Stimulated activated CD4-positive, alpha-beta T cell treated with anti-CD3 and anti-CD28 coated beads, Interleukin-15, amount 100 ng/mL, for 1 hour (primary cell): Measurements from ENCODE around the gene TENM4.

Source experiments
- DNase-seq, 2 donors: peaks; one replicate each; pipeline ENCODE4 v3.0.0-alpha.2; 2020; ENCODE audit warnings: low read depth in 1 of 2, low spot score in 1 of 2

Gene TENM4

DNA sequence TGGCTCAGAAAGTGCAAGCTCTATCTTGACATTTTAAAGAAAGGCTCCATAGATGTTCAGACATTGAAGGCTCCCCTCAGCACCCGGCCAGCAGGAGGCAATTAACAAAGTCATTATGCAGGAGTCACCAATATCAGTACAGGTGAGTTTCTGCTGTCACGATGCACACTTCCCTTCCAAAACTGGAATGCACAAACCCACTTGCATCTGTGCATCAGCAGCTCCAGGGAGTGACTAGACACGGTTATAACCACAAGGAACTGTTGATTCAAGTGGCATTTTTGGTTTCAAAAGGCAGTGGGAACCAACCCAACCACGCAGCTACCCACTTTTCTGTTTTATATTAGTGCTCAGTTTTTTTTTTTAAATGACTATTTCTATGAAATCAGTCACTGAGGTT, 572.3 kb downstream of the TENM4 start:
- no peak for DNase-seq

DNA sequence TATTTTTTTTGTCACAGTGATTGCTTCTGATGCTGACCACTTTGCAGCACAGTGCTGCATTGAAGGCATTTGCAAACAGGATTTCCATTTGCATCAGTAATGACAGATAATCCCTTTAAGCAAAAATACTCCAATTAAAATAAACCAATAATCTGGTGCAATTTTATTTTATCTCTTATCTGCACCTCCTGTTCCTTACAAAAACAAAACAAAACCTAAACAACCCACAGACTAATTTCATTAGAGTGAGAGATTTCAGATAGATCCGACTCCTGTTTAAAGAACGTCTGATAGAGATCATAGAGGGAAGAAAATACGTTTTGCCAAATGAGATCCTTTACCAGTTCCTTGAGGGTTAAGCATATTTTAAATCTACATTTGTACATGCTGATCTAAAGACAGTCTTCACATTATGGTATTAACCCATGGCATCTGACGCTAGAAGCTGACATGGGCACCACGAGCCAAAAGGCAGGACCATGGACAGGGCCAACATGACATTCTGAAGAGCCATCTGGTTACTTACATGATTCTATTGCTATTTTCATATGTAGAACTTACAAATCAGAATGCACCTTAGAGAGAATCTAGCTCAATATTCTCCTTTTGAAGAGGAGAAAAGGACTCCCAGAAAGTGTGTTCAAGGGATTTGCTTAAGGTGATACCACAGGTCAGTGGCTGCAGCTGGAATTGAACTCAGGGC, 580.0 kb downstream of the TENM4 start:
- no peak for DNase-seq

DNA sequence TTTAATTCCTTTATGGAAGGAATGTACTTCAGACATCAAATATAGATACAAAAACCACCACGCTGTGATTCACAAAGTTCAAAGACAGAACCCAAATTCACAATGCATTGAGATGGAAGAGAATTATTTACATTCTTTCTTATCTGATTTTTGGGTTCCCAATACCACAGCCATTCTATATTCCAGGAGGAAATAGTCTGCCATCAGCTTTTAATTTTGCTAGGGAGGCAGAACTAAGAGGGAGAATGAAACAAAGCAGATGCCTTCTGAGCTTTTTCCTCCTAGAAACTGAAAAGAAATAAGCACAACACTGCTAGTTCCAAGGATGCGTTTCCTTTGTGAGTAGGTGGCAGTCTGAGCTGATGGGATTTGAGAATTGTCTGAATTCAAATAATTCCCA, 583.1 kb downstream of the TENM4 start:
- no peak for DNase-seq

DNA sequence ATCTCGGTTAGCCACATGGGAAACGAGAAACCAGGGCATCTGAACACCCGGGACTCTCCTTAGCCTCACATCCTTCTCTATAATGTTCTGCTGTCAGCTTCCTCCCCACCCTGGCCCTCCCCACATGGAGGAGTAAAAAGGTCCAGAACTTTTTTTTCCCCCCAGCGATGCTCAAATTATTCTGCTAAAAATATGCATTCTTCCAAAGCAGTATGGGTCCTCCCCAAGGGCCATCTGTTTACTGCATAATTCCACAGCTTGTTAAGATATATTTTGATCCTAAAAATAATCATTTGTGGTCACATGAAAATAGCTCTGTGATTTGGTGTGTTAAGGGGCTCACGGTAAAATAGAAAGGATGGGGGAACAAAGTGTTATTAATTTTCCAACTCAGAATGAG, 584.6 kb downstream of the TENM4 start:
- DNase-seq, result no peak

DNA sequence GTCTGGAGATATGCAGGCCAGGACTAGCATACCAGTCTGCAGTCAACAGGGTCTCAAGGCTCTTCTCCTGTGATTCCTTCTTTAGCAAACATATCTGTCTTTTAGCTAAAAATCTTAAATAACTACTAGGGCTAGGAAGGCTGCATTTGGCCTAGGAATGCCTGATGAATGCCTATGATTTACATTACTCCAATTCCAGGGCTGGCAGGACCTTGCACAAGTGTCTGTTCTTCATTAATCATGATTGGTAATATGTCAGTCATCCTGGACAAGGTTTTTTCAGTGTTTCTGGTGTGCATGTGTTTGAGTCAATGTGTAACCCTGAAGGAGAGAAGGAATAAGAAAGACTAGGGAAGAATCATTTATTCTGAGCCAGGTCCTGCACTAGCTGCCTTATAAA, 585.7 kb downstream of the TENM4 start:
- no peak for DNase-seq

DNA sequence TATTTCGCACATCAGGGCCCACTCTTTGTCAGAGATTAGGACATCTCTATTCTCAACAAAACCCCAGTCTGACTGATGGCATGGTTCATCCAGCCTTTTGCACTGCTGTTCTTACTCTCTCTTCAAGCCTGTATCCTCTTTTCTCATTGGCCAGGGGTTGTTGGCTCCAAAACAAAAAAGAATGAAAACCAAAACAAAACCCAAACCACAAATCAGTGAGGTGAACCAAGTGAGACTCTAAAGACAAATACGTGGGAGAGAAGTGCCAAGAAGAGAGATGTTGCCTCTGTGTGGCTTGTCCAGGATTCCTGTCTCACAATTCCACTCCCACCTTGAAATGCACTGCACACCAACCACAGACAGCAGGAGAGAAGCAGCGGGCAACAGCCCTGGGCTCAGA, 587.3 kb downstream of the TENM4 start:
- no peak for DNase-seq

DNA sequence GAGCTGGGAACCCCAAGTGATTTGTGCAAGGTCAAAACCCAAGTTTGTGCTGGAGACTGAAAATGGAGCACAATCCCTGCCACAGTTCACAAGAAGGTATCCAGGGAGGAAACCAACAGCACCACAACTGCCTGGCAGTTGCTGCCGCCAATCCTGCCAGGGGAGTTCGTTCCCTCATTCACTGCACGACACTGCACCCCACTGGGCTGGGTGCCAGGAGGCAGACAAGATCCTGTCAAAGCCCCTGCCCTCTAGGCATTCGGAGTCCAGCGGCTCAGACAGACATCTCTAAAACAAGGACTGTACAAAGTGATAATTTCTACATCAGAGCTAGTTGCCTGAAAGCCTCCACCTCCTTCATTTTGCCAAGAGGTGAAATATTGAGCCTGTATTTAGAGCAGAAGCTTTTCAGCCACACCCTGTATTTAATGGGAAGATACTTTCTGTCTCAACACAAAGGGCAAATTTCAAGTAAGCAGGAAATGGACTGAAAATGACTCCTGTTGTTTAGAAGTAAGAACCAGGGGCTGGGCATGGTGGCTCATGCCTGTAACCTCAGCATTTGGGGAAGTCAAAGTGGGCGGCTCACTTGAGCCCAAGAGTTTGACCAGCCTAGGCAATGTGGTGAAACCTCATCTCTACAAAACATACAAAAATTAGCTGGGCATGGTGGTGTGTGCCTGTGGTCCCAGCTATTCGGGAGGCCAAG, 588.8 kb downstream of the TENM4 start:
- no peak for DNase-seq

DNA sequence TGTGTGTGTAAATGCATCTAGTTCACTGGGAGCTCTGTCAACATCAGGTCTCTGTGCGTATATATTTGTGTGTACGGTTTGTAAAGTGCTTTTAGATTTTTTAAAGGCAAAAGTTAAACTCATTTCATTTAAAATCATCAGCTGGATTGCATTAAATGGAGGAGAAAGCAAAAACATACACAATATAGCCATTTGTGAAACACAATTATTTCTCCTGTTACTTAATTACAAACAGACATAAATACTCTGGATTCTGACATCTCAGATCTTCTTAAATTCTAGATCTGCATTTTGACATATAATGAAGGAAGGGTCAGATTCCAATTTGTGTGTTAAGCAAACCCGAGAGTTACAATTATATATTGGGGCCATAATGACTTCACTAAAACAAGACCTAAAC, 590.8 kb downstream of the TENM4 start:
- DNase-seq, result no peak

DNA sequence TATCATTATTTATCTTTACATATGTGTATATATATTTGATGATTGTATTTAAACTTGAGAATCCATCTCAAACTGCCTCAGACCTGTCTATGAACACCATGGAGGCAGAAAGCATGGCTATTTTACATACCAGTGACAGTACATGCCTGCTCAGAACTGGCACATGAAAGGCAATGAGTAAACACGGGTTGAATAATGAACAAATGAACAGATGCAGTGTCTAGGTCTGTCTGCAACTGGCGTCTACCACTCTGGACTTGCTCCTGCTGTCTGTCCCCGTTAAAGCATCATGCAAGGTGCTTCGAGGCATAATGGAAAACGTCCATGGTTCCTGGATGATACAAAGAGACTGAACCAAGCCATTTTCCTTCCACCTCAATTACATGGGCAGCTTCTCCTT, 594.6 kb downstream of the TENM4 start:
- DNase-seq, result no peak

DNA sequence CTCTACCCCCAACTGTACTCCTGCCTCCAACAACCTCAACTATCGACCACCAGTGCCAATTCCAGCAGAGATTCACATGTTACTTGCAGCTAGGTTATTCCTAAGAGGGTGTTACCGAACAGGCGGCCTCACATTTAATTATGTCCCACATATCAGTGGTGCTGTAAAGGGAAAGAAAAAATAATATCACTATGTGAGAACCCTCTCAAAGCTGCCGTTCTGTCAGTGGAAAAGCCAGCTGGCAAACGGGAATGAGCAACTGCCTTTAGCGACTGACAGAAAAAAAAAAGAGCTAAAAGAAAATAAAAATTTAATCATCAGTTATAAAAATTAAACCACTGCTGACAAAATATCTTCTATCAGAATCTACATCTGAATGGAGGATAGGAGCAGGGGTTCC, 595.3 kb downstream of the TENM4 start:
- DNase-seq, result no peak

DNA sequence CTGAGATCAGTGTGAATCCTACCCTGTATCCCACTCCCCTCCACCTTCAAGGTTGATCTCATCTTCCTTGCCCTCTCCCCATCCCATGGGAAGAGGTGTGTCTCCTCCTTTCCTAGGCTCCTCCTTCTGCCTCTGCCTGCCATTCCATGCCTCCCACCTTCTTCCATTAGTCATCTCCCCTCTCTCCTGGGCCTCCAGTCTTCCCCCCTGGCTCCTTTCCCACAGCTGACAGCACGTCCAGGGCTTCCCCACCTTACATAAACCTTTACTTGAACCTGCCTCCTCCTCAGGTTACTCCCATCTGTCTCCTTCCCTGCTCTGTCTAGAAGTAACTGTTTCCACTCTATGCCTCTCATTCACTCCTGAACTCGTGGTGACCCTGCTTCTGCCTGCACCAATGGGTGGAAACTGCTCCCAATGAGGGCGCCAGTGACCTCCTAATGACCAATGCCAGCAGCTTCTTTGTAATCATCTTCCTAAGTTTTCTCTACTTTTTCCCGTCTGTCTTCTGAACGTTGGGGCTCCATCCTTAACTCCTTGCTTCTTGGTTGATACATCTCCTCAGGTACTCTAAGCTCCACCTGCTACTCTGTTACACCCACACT, 599.3 kb downstream of the TENM4 start:
- no peak for DNase-seq

DNA sequence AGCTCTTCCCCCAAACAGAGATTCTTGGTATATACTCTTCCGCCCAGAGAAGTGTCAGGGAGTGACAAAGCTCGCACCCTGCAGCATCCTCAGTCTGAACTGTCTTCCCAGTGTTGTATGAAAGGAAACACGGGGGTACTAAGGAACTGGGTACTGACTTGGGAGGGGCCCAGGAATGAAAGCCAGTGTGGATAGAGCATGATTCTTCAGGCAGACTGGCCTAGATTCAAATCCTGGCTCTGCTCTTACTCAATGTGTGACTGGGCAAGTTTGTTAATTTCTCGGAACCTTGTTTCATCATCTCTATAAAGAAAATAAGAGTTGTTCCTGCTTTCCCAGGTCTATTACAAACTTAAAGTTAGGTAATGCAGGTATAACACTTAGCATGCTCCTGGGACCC, 600.2 kb downstream of the TENM4 start:
- no peak for DNase-seq

DNA sequence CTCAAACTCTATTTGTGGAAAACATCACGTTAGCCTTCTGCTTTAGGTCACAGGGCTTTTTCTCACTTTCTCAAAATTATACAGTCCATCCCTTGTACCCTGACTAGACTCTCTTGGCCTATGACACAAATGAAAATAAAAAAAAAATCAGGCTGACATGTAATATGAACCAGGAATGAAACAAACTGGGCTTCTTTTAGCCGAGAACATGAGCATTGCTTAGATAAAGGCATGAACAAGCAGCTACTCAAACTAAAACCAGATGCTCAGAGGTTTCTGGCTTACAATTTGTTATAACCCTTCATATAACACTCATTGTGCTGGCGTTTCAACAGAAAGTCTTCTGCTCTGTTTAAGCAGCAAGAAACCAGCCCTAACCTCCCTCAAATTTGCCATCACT, 600.6 kb downstream of the TENM4 start:
- no peak for DNase-seq

DNA sequence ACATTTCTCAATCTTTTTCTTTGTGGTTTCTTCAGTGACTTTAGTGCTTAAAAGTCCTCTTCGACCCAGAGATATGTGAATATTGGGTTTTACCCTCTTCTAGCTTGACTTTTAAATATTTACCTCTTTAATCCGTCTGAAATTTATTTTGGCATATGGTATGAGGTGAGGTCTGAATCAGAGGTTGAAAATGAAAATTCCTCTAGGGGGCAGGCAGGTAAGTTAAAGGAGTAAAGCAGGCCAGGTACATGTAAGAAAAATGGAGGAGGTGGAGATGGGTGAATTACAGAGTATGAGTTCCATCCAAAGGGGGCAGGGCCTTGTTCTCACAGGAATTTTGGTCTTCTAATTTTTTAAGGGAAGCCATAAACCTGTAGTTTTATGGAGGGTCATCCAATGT, 602.4 kb downstream of the TENM4 start:
- DNase-seq, result no peak

DNA sequence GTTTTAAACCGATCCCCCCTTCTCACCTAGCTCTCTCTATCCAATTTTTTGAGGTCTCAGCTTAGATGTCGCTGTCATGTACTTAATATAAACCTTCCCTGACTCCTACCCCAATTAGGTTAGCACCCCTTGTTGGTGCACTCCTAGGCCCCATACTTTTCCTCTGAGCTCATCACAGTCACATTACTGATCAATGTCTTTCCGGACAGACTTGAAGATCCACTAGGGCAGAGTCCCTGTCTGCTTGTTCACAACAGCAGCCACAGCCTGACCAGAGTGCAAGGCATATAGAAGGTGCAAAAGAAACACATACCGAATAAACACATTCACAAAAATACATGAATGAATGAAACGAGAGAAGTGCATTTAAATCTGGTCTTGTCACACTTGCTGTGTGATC, 605.2 kb downstream of the TENM4 start:
- DNase-seq, result no peak

DNA sequence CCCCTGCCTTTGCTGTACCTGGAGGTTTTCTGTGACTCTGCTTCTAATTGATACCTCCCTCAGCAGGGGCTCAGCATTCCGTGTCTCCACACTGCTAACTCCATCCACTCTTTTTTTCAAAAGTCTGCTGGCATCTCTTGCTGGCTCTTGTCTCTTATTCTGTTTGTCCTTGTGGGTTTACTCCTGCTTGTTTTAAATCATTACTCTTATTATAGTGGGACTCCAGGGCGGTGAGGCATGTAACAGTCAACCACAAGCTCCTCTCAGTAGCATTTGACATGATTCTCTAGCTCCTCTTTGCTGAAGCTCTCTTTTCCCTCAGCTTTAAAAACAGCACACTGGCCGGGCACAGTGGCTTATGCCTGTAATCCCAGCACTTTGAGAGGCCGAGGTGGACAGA, 605.9 kb downstream of the TENM4 start:
- no peak for DNase-seq

DNA sequence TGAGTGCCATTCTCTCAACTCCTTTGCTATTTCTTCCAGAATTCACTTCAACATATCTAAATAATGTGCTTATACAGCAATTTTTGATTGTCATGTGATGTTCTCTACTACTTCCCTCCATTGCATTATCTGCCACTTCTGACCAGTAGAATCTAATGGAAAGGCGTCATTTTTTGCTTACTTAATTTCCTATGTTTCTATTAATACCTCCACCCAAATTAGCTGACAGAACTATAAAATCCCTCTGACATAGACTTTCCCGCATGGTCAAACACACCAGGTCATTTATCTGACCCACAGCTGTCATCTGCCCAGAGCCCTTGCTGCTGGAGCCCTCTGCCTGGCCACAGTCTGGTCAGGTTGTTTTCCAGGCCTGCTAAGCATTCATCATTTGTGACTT, 607.6 kb downstream of the TENM4 start:
- no peak for DNase-seq

DNA sequence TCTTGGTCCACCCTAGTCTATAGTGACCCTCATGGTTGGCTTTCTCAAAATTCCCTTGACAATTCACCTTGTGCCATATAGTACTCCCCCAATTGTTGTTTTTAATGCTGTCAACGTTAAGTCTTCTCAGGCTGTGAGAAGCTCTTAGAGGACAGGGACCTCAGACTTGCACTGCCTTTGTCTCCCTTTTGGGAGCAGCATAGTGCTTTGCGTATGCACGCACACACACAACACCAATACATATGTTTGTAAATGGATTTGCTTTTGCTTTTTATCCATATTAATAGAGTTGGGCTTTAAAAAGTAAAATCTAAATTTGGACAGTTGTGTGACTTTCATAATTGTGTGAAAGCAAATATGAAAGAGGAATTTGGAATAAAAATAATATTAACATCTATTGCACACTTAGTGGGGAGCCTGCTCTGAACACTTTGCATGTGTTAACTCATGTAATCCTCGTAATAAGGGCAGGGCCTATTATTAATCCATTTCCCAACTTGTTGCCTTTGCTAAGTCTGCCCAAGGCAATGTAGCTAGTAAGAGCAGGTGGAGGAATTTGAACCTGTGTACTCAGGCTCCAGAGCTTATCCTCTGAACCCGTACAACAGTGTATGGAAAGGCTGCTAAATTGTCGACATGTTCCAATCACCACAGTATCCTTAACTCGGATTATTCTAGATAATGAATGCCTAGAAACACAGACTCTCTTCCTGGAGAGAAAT, 608.4 kb downstream of the TENM4 start:
- no peak for DNase-seq

DNA sequence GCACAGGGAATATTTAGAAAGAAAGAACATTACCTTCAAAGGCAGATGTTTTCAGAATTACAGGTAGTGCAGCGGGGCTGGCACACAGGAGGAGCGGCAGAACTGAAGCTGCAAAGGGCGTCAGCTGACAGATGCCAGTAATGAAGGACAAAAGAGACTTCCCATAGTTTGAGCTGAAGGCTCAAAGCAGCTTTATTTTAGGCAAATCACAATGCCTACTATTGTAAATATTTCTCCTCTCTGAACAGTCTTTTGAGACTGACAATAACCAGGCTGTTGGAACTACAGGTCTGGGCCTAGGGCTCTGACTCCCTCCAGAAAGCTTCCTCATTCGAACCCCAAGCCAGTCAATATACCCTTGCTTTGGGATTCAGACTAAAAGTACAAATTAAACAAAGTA, 609.3 kb downstream of the TENM4 start:
- DNase-seq, result no peak

DNA sequence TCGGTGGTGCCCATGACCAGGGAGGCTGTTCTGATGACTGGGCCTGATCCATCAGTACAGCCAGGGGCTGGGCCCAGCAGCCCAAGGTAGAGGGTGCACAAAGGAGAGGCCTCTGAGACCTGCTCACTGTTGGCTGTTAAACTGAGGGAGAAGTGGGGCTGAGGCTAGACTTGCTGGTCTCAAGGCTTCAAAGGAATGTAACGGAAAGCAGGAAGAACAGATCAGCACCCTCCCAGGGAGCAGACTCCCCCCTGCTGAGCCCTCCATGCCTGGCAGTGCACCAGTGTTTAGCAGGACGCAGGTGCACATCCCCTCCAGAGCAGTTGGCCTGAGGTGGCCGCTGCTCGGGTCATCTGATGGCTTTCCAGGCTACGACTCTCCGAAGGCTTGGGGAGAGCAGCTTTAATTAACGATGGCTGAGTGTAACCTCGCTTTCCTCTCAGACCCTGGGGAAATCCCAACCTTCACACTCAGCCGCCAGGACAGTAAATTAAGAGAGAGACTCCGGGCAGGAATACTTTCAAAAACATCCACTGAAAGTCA, 610.5 kb downstream of the TENM4 start:
- DNase-seq, result no peak

DNA sequence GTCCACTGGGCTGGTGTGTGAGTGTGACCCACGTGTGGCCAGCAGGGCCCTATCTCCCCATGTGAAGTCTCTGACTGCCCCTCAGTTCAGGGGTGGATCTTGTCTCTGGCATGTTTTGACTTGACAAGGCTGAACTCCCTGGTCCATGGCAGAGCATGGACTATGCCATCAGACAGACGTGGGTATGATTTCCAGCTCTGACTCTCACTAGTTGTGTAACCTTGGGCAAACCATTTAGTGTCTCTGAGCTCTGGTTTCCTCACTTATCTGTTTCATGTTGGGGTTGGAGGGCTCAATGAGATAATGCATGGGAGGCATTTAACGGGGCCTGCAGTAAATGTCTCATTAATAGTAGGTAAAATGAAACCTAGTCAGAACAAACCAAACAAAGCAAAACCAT, 611.7 kb downstream of the TENM4 start:
- no peak for DNase-seq

DNA sequence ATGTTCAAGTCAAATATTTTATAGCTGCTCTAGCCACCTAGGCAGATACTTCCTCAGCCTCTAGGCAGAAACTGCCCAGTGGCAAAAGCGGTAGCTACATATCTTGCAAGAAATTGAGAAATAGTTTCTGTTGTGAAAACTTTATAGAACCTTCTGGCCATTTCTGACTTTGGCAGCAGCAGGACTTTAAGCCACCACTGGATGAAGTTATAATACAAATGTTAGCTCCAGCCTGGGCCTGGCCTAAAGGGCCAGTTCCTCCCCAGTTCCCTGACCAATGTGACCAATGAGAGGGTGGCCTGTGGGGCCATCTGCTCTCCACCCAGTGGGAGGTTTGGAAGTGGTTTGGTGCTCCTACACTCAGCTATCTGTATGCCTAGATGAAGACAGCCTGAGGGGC, 612.2 kb downstream of the TENM4 start:
- no peak for DNase-seq
